ENCODE data around the gene CASS4.

GRCh38 chr20:56427797-56428196 is 15.7 kb downstream of the CASS4 start:
- no peak for TF ChIP-seq CTCF (optimal IDR thresholded peaks at IDR 0.05 in 1 of 3, IDR thresholded peaks at IDR 0.05 in 1 of 3, conservative IDR thresholded peaks at IDR 0.05 in 1 of 3; ENCODE audit: extremely low read depth in 1 of 3, insufficient read depth in 2 of 3, low read length in 3 of 3)
- TF ChIP-seq EZH2 (IDR thresholded peaks at IDR 0.05; ENCODE audit: low read length) = no peak

Measured in keratinocyte (primary cell).